MCF 10A (cell line): ENCODE results near the gene PPP1R14D. TPM values are rescaled to one million over a fixed set of nuclear protein-coding genes. Genes with fewer than 3 reads are reported as not detected.

Experiments used
- BruUV-seq: library from RNA; stranded (reverse); fragments of 400-500 nt; replicated peaks from 2 replicates; lab custom pipeline; 2021; lab: Mats Ljungman, UMichigan
- CTCF ChIA-PET: fragments of 300-600 bp; sonication (Branson Sonifier 250); formaldehyde crosslinking; extraction: SDS; loops from one replicate; lab custom pipeline; 2021; ENCODE audit warnings: antibody characterized with exemption, inconsistent platforms; lab: Yijun Ruan, JAX
- POLR2A ChIA-PET: fragments of 300-600, 350-650 bp; sonication (Branson Sonifier 250); formaldehyde crosslinking; extraction: SDS; loops from one replicate; lab custom pipeline; 2020; ENCODE audit warnings: antibody characterized with exemption, inconsistent platforms; lab: Yijun Ruan, JAX
- DNase-seq: peaks from one replicate; pipeline ENCODE4 v3.0.0-alpha.2; 2018; ENCODE audit not compliant: unreplicated experiment
- H3K27ac Mint-ChIP-seq: one replicate; pipeline ENCODE4 v1.8.0; 2022; ENCODE audit warnings: mild to moderate bottlenecking, low read depth, mixed read lengths; ENCODE audit not compliant: unreplicated experiment
- H3K27me3 Mint-ChIP-seq: one replicate; pipeline ENCODE4 v1.8.0; 2022; ENCODE audit warnings: mixed read lengths; ENCODE audit not compliant: insufficient read depth, unreplicated experiment
- H3K36me3 Mint-ChIP-seq: one replicate; pipeline ENCODE4 v1.8.0; 2022; ENCODE audit warnings: mild to moderate bottlenecking, moderate library complexity, mixed read lengths; ENCODE audit not compliant: insufficient read depth, unreplicated experiment
- H3K4me1 Mint-ChIP-seq: one replicate; pipeline ENCODE4 v1.8.0; 2022; ENCODE audit warnings: mixed read lengths; ENCODE audit not compliant: insufficient read depth, unreplicated experiment
- H3K4me3 Mint-ChIP-seq: one replicate; pipeline ENCODE4 v1.8.0; 2022; ENCODE audit warnings: mild to moderate bottlenecking, moderate library complexity, mixed read lengths; ENCODE audit not compliant: unreplicated experiment
- H3K9me3 Mint-ChIP-seq: one replicate; pipeline ENCODE4 v1.8.0; 2022; ENCODE audit warnings: mixed read lengths; ENCODE audit not compliant: unreplicated experiment
- CTCF ChIP-seq: fragments of 200-600 bp; IDR thresholded peaks from one replicate; pipeline ENCODE4 v1.8.0; 2022; ENCODE audit warnings: antibody characterized with exemption, mild to moderate bottlenecking; ENCODE audit not compliant: unreplicated experiment
- intact Hi-C: fragments of 100-400 bp; cut with micrococcal nuclease; formaldehyde crosslinking; loops from 2 replicates; pipeline ENCODE4 v1.14.1; 2022
- total RNA-seq: library from RNA; stranded (reverse); gene quantifications from 2 replicates; pipeline ENCODE4 v1.2.3, GENCODE V29; 2022

PPP1R14D gene
- total RNA-seq, 1 experiment from 2014 or later = not detected

- POLR2A ChIA-PET = no interaction called here
- CTCF ChIA-PET = interaction anchor here (0.7 to 2.0 kb wide), 3 partner anchors 19 to 56 kb away, joined by 3 to 11 read pairs (median 4); no protein-coding TSS in a partner anchor
- TF ChIP-seq CTCF = no peak
- Mint-ChIP-seq H3K9me3 (no peaks in the 10 kb centered on the region), H3K4me3 (no peak overlapping the region), H3K36me3 (peaks cover 6% of the 10 kb centered on the region), H3K4me1 (peaks cover 8% of the 10 kb centered on the region), H3K27ac (no peak overlapping the region), H3K27me3 (no peaks in the 10 kb centered on the region)
- intact Hi-C loops = no loop called here
- BruUV-seq = no TSS peak
- no peak for DNase-seq
These were observed 10.2 kb upstream of the PPP1R14D start for GRCh38 chr15:40838756-40839155.

GRCh38 chr15:40836020-40836419 lies 7.5 kb upstream of the PPP1R14D start:
- TF ChIP-seq CTCF = no peak
- Mint-ChIP-seq H3K27me3 (no peaks in the 10 kb centered on the region), H3K9me3 (no peaks in the 10 kb centered on the region), H3K27ac (peak overlapping the region; percentile 67), H3K36me3 (peaks cover 6% of the 10 kb centered on the region), H3K4me3 (no peak overlapping the region), H3K4me1 (peaks cover 8% of the 10 kb centered on the region)
- no peak for DNase-seq
- ChIA-PET POLR2A (interaction anchor here (0.8 to 2.2 kb wide), 7 partner anchors 8 to 66 kb away, joined by 3 to 12 read pairs (median 5); partner anchors contain the start of genes C15orf62, DNAJC17, SPINT1 and ZFYVE19), CTCF (interaction anchor here (1.0 kb wide), 1 partner anchor 20 kb away, joined by 3 read pairs; no protein-coding TSS in a partner anchor)
- intact Hi-C loops = no loop called here
- BruUV-seq = no TSS peak

GRCh38 chr15:40832903-40833302 lies 4.4 kb upstream of the PPP1R14D start:
- Mint-ChIP-seq H3K27me3 (no peaks in the 10 kb centered on the region), H3K36me3 (peaks cover 4% of the 10 kb centered on the region), H3K4me3 (no peak overlapping the region), H3K27ac (no peak overlapping the region), H3K9me3 (no peaks in the 10 kb centered on the region), H3K4me1 (peaks cover 8% of the 10 kb centered on the region)
- no peak for TF ChIP-seq CTCF
- CTCF ChIA-PET = interaction anchor here (0.6 to 1.3 kb wide), 4 partner anchors 29 to 258 kb away, joined by 3 to 7 read pairs (median 3); no protein-coding TSS in a partner anchor
- POLR2A ChIA-PET = no interaction called here
- no peak for DNase-seq
- intact Hi-C loops = no loop called here
- BruUV-seq = no TSS peak

GRCh38 chr15:40831861-40832260 lies 3.4 kb upstream of the PPP1R14D start:
- CTCF ChIA-PET = no interaction called here

More at GRCh38 chr15:40831861-40832260, 3.4 kb upstream of the PPP1R14D start:
- Mint-ChIP-seq H3K4me3 (no peak overlapping the region), H3K27me3 (no peaks in the 10 kb centered on the region), H3K9me3 (no peaks in the 10 kb centered on the region), H3K27ac (no peak overlapping the region), H3K36me3 (no peaks in the 10 kb centered on the region), H3K4me1 (peaks cover 8% of the 10 kb centered on the region)
- DNase-seq = no peak
- intact Hi-C loops = no loop called here
- BruUV-seq = no TSS peak
- POLR2A ChIA-PET = no interaction called here
- TF ChIP-seq CTCF = no peak
